Neural cell (in vitro differentiated cells): ENCODE data around the gene DMRT1. TPM values are rescaled to one million over a fixed set of nuclear protein-coding genes. Genes with fewer than 3 reads are reported as not detected.

Experiments used
- H2AFZ ChIP-seq: fragments of 200-600, 300-800 bp; sonication (generic), shearing (Covaris generic); 2 replicates; pipeline ENCODE4 v1.6.0; 2014; ENCODE audit warnings: low read depth, mild to moderate bottlenecking, antibody characterized with exemption, low read length, moderate library complexity
- H3F3A ChIP-seq: fragments of 200-600 bp; shearing (Covaris generic); 2 replicates; pipeline ENCODE4 v1.6.1; 2016; ENCODE audit warnings: mild to moderate bottlenecking, moderate library complexity, mixed read lengths, antibody characterized with exemption, low read length; ENCODE audit not compliant: insufficient read depth, poor library complexity, severe bottlenecking
- H3K27ac ChIP-seq: fragments of 200-600, 300-800 bp; sonication (generic), shearing (Covaris generic); 2 replicates; pipeline ENCODE4 v1.5.1; 2014; ENCODE audit warnings: mild to moderate bottlenecking, low read length, moderate library complexity
- H3K27me3 ChIP-seq: fragments of 300-800, 200-600 bp; sonication (generic), shearing (Covaris generic); 2 replicates; pipeline ENCODE4 v1.6.0; 2014; ENCODE audit warnings: mild to moderate bottlenecking, low read depth, low read length, moderate library complexity; ENCODE audit not compliant: insufficient read depth
- H3K36me3 ChIP-seq: fragments of 300-800, 200-600 bp; sonication (generic), shearing (Covaris generic); 2 replicates; pipeline ENCODE4 v1.5.1; 2014; ENCODE audit warnings: mild to moderate bottlenecking, antibody characterized with exemption, low read length, moderate library complexity; ENCODE audit not compliant: insufficient read depth
- H3K4me2 ChIP-seq: fragments of 300-800, 200-600 bp; sonication (generic), shearing (Covaris generic); 2 replicates; pipeline ENCODE4 v1.6.0; 2014; ENCODE audit warnings: mild to moderate bottlenecking, low read length
- H3K4me3 ChIP-seq: fragments of 300-800, 200-600 bp; sonication (generic), shearing (Covaris generic); 2 replicates; pipeline ENCODE4 v1.5.1; 2014; ENCODE audit warnings: mild to moderate bottlenecking, low read length, moderate library complexity
- H3K79me2 ChIP-seq: fragments of 200-600 bp; shearing (Covaris generic); replicated peaks from 2 replicates; pipeline ENCODE4 v1.6.0; 2014; ENCODE audit warnings: mild to moderate bottlenecking, low read length, moderate library complexity; ENCODE audit not compliant: insufficient read depth
- H3K9ac ChIP-seq: fragments of 300-800, 200-600 bp; sonication (generic), shearing (Covaris generic); 2 replicates; pipeline ENCODE4 v1.6.1; 2016; ENCODE audit warnings: mild to moderate bottlenecking, low read length, mixed read lengths
- H3K9me2 ChIP-seq: fragments of 200-600 bp; shearing (Covaris generic); 2 replicates; pipeline ENCODE4 v1.6.1; 2016; ENCODE audit warnings: mild to moderate bottlenecking, low read length, mixed read lengths; ENCODE audit not compliant: insufficient read depth
- H3K9me3 ChIP-seq: fragments of 200-600, 300-800 bp; sonication (generic), shearing (Covaris generic); 2 replicates; pipeline ENCODE4 v1.6.1; 2016; ENCODE audit warnings: mild to moderate bottlenecking, mixed run types, low read length, moderate library complexity, mixed read lengths
- H4K20me1 ChIP-seq: fragments of 200-600 bp; shearing (Covaris generic); 2 replicates; pipeline ENCODE4 v1.6.1; 2016; ENCODE audit warnings: mild to moderate bottlenecking, mixed run types; ENCODE audit not compliant: insufficient read depth
- EP300 ChIP-seq: fragments of 450-650 bp; conservative IDR thresholded peaks from 2 replicates; pipeline ENCODE4 v1.6.1; 2014; ENCODE audit warnings: antibody characterized with exemption, mild to moderate bottlenecking, moderate library complexity; ENCODE audit not compliant: poor library complexity, severe bottlenecking
- EZH2 ChIP-seq: fragments of 200-600, 300-800 bp; shearing (Covaris generic), sonication (generic); IDR thresholded peaks from 2 replicates; pipeline ENCODE4 v1.6.1; 2014; ENCODE audit warnings: antibody characterized with exemption, low read length, borderline replicate concordance, mild to moderate bottlenecking; ENCODE audit not compliant: insufficient read depth, poor library complexity, severe bottlenecking
- MXI1 ChIP-seq: fragments of 450-650 bp; conservative IDR thresholded peaks from 2 replicates; pipeline ENCODE4 v1.6.1; 2014; ENCODE audit warnings: antibody characterized with exemption, mild to moderate bottlenecking; ENCODE audit not compliant: poor library complexity, severe bottlenecking
- POLR2AphosphoS5 ChIP-seq: IDR thresholded peaks from 2 replicates; pipeline ENCODE4 v1.6.1; 2012
- RAD21 ChIP-seq: fragments of 450-650 bp; conservative IDR thresholded peaks from 2 replicates; pipeline ENCODE4 v1.6.1; 2014; ENCODE audit warnings: antibody characterized with exemption, mild to moderate bottlenecking, moderate library complexity
- SMC3 ChIP-seq: fragments of 450-650 bp; conservative IDR thresholded peaks from 2 replicates; pipeline ENCODE4 v1.6.1; 2014; ENCODE audit warnings: antibody characterized with exemption, mild to moderate bottlenecking, moderate library complexity; ENCODE audit not compliant: poor library complexity
- TAF1 ChIP-seq: IDR thresholded peaks from 2 replicates; pipeline ENCODE4 v1.6.1; 2012; ENCODE audit warnings: low read depth
- polyA plus RNA-seq: library from polyadenylated mRNA; depleted of rRNA; stranded (reverse); fragments of >200 nt; gene quantifications from 2 replicates; pipeline ENCODE4 v1.2.3, GENCODE V29; 2014
- TF ChIP-seq, protein P1 (sequence below): fragments of 450-650 bp; IDR thresholded peaks from 2 replicates; pipeline ENCODE4 v1.5.1; 2014; ENCODE audit warnings: antibody characterized with exemption, mild to moderate bottlenecking, moderate library complexity; ENCODE audit not compliant: poor library complexity, severe bottlenecking
- TF ChIP-seq, protein P2 (sequence below): IDR thresholded peaks from 2 replicates; pipeline ENCODE4 v1.6.1; 2012; ENCODE audit warnings: borderline replicate concordance

Gene DMRT1
- polyA plus RNA-seq, 1 donor from 2014 or later = 0.26 TPM

DNA sequence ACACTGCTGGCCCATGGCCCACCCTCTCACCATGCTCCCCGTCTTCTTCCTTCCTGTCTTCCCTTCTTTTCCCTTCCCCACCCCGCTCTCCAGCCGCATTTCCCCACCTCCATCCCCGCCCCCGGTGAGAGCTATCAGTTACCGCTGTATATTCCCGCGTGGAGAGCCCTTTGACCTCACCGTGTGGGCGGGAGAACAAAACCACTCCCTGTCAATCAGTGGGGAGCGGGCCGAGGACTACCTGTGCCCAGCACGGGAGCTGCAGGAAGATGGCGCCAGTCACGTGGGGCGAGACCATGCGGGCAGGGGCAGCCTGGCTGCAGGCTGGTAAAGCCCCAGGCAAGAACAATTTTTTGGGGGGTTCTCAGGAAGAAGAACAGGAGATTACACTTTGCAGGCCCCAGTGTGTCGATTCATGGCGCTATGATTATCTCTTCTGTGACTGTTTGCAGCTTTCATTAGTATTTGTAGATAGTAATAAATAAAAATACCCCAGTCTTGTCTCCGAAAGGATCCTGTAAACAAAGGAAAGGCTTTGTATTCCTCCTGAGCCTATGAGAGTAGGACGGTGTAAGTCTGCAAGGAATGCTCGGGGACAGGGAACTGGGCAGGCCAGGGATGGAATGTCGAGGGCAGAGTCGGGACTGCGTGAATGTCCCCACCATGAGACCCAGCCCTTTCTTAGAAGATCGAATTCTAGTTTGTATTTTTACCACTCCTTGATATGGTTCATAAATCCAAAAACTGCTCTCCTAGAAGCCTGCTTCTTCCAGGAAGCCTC, 14.8 kb upstream of the DMRT1 start:
- Histone ChIP-seq H3K79me2 (no peaks in the 10 kb centered on the region), H3K9me3 (no peaks in the 10 kb centered on the region), H3K9me2 (no peaks in the 10 kb centered on the region), H3K4me2 (no peak overlapping the region), H3K27ac (no peak overlapping the region), H3K36me3 (no peaks in the 10 kb centered on the region), H3K4me3 (no peak overlapping the region), H3F3A (no peaks in the 10 kb centered on the region), H3K9ac (no peak overlapping the region), H2AFZ (no peak overlapping the region), H4K20me1 (no peaks in the 10 kb centered on the region), H3K27me3 (no peaks in the 10 kb centered on the region)
- TF ChIP-seq SMC3 (no peak), POLR2AphosphoS5 (no peak), EP300 (no peak), MXI1 (no peak)
- TF ChIP-seq, protein P1, sequence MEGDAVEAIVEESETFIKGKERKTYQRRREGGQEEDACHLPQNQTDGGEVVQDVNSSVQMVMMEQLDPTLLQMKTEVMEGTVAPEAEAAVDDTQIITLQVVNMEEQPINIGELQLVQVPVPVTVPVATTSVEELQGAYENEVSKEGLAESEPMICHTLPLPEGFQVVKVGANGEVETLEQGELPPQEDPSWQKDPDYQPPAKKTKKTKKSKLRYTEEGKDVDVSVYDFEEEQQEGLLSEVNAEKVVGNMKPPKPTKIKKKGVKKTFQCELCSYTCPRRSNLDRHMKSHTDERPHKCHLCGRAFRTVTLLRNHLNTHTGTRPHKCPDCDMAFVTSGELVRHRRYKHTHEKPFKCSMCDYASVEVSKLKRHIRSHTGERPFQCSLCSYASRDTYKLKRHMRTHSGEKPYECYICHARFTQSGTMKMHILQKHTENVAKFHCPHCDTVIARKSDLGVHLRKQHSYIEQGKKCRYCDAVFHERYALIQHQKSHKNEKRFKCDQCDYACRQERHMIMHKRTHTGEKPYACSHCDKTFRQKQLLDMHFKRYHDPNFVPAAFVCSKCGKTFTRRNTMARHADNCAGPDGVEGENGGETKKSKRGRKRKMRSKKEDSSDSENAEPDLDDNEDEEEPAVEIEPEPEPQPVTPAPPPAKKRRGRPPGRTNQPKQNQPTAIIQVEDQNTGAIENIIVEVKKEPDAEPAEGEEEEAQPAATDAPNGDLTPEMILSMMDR = no peak
- TF ChIP-seq, protein P2, sequence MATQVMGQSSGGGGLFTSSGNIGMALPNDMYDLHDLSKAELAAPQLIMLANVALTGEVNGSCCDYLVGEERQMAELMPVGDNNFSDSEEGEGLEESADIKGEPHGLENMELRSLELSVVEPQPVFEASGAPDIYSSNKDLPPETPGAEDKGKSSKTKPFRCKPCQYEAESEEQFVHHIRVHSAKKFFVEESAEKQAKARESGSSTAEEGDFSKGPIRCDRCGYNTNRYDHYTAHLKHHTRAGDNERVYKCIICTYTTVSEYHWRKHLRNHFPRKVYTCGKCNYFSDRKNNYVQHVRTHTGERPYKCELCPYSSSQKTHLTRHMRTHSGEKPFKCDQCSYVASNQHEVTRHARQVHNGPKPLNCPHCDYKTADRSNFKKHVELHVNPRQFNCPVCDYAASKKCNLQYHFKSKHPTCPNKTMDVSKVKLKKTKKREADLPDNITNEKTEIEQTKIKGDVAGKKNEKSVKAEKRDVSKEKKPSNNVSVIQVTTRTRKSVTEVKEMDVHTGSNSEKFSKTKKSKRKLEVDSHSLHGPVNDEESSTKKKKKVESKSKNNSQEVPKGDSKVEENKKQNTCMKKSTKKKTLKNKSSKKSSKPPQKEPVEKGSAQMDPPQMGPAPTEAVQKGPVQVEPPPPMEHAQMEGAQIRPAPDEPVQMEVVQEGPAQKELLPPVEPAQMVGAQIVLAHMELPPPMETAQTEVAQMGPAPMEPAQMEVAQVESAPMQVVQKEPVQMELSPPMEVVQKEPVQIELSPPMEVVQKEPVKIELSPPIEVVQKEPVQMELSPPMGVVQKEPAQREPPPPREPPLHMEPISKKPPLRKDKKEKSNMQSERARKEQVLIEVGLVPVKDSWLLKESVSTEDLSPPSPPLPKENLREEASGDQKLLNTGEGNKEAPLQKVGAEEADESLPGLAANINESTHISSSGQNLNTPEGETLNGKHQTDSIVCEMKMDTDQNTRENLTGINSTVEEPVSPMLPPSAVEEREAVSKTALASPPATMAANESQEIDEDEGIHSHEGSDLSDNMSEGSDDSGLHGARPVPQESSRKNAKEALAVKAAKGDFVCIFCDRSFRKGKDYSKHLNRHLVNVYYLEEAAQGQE = no peak

DNA sequence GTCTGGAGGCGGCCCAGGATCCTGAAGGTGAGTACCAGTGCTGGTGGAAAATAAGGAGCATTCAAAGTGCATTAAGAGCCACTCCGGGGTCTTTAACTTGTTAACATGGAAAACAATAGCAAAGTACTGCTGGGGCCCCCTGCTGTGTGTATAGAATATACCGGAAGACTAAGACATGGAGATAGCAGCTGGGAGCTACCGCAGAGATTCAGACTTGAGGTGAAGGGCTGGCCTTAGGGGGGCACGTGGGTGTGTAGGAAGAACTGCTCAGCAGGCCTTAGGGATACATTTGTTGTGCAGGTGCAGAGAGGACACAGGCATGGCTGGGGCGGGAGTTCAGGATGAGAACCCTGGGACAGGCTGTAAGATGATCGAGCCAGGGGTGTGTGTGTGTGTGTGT, 1.2 kb upstream of the DMRT1 start:
- no peaks in the 10 kb centered on the region for H3K9me2 ChIP-seq
- H3K27me3 ChIP-seq = peaks cover 58% of the 10 kb centered on the region
- H3F3A ChIP-seq = no peaks in the 10 kb centered on the region
- H3K36me3 ChIP-seq = no peaks in the 10 kb centered on the region
- no peak overlapping the region for H3K9ac ChIP-seq
- no peaks in the 10 kb centered on the region for H3K79me2 ChIP-seq
- no peaks in the 10 kb centered on the region for H3K9me3 ChIP-seq
- no peak overlapping the region for H3K4me2 ChIP-seq
- H3K4me3 ChIP-seq = no peak overlapping the region
- H4K20me1 ChIP-seq = no peaks in the 10 kb centered on the region
- H3K27ac ChIP-seq = no peak overlapping the region
- H2AFZ ChIP-seq = no peak overlapping the region
- TF ChIP-seq, protein P2 = no peak
- TF ChIP-seq SMC3 = no peak
- TF ChIP-seq RAD21 = no peak
- TF ChIP-seq TAF1 = no peak
- TF ChIP-seq MXI1 = no peak
- no peak for TF ChIP-seq EZH2
- TF ChIP-seq, protein P1 = no peak
- no peak for TF ChIP-seq POLR2AphosphoS5
- TF ChIP-seq EP300 = no peak
